HG02798 (cell line): Measurements from ENCODE around the gene LRRC39.

Source experiments
- ATAC-seq: cut with Tn5 transposase; IDR thresholded peaks from one replicate; pipeline ENCODE4 v1.9.1; 2021; ENCODE audit warnings: mild to moderate bottlenecking; ENCODE audit not compliant: unreplicated experiment, poor library complexity

Gene LRRC39

GRCh38 chr1:100152271-100152670, 25.8 kb downstream of the LRRC39 start:
- peak; percentile 66 for ATAC-seq

DNA sequence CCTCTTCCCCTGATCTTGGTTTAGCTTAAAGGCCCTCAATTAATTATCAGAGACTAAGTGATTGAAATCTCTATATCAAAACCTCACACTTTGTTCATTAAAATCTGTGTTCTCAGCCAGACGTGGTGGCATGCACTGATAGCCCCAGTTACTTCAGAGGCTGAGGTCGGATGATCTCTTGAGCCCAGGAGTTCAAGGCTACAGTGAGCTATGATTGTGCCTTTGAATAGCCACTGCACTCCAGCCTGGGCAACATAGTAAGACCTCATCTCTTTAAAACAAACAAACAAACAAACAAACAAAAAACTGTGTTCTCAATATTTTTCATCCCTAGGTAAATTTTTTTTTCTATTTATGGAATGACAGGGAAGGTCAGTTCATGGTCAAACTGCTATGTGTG, 26.4 kb downstream of the LRRC39 start:
- no peak for ATAC-seq

GRCh38 chr1:100147875-100148274, 30.2 kb downstream of the LRRC39 start:
- no peak for ATAC-seq

GRCh38 chr1:100146958-100147357, 31.1 kb downstream of the LRRC39 start:
- no peak for ATAC-seq

- ATAC-seq: no peak
Observed at GRCh38 chr1:100145116-100145515, 32.9 kb downstream of the LRRC39 start.

GRCh38 chr1:100142343-100142742, 35.7 kb downstream of the LRRC39 start:
- no peak for ATAC-seq

- no peak for ATAC-seq
Observed at GRCh38 chr1:100141192-100141591, 36.9 kb downstream of the LRRC39 start.

- ATAC-seq: no peak
Observed at GRCh38 chr1:100137602-100138001, 40.5 kb downstream of the LRRC39 start.

DNA sequence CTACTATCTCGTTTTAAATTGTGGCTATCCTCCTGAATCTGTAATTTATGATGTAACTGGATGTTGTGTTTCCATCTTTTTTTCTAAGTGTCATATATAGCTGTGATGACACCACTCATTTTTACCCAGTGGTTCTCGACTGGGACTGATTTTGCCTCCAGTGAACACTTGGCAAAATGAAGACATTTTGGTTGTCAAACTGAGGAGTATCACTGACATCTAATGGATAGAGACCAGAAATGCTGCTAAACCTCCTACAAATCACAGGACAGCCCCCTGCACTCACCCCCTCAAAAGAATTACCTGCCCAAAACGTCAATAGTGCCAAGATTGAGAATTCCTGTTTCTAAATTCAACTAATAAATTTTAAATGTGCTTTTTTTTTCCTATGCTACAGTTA, 43.2 kb downstream of the LRRC39 start:
- no peak for ATAC-seq

GRCh38 chr1:100132566-100133477, 45.2 kb downstream of the LRRC39 start, which contains the start of the genes SASS6 and TRMT13:
Gene SASS6 (minus strand): TSS chr1:100132930. CDS start chr1:100132814, 116 bp downstream.
Gene TRMT13 (plus strand): TSS chr1:100133163. CDS start chr1:100133169, 6 bp downstream.
- peak; percentile 93 for ATAC-seq

DNA sequence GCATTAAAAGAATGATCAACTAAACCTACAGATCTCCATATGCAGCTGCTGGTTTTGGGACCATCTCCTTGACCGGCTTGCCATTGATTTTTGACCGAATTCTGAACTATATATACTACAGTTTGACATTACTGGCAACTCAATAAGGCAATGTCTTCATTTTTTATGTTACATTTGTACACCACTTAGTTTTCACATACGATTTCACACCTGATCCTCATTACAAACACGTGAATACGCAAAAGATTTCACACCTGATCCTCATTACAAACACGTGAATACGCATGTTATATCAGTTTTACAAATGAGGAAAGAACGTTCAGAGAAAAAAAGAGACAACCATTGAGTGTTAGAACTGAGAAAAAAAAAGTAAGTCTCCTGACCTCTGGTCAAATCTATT, 46.4 kb downstream of the LRRC39 start:
- ATAC-seq: no peak

GRCh38 chr1:100130552-100131077, 47.4 kb downstream of the LRRC39 start:
- no peak for ATAC-seq

DNA sequence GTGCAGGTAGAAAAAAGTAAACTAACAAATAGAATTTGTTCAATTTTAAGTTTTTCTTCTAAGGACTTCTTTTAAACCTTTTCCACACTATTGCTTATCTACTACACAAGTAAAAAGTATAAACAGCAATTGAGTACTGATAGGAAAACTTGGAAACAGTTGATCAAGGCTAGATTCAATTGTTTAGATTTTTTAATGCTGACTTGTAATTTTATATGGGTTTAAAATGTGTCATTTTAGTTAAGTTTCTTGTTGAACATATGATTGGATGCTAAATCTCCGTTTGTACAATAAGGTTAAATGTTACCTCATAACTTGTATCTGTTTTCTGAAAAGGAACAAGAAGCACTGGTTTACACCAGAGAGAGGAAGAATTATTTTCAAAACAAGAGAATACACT, 50.8 kb downstream of the LRRC39 start:
- no peak for ATAC-seq

- no peak for ATAC-seq
Observed at GRCh38 chr1:100122177-100122576, 55.9 kb downstream of the LRRC39 start.

- ATAC-seq: no peak
Observed at GRCh38 chr1:100115524-100115923, 62.5 kb downstream of the LRRC39 start.

DNA sequence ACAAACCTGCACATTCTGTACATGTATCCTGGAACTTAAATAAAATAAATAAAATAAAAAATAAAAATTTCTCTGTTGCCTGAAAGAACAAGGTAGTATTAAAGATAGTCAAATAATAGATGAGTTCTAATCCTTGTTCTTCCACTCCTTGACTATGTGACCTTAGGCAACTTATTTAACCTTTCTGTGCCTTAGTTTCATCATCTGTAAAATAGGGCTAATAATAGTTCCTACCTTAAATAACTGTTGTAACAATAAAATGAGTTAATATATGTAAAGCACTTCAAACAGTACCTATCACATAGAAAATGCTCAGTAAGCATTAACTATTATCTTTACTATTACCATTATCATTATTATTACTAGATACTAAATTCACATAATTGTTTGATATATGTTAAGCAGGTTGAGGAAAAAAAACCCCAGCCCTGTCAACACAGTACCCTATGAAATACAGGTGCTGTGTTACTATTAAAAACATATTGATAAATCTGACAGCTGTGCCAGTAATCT, 68.4 kb downstream of the LRRC39 start:
- no peak for ATAC-seq

- ATAC-seq: no peak
Observed at GRCh38 chr1:100107696-100108095, 70.4 kb downstream of the LRRC39 start.

DNA sequence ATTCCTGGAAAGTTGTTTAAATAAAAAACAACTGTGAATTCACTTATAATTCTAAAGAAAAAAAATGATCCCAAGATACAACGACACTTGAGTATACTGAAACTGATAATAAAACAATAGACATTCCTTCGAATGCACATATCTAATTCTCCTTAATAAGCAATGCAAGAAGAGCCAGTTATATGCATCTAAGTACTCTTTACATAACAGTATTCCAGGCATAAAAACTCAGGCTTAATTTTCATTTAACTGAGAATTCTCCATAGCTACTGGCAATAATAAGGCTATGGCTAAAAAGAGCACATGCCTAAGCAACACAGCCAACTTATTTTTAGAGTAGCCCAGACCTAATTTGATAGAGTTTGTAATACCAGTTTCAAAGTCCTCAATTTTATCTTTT, 76.5 kb downstream of the LRRC39 start:
- ATAC-seq: no peak

GRCh38 chr1:100100202-100100601, 77.9 kb downstream of the LRRC39 start:
- no peak for ATAC-seq
